Measurements from ENCODE around the gene SLC30A1. TPM values are rescaled to one million over a fixed set of nuclear protein-coding genes. Genes with fewer than 3 reads are reported as not detected.

The SLC30A1 gene
- total and polyA plus RNA-seq, 2 of the 13 experiments (the other 11 are each of a cell fraction or from before 2014, with no cell fraction given), result 5.9 to 24.4 TPM

- TF ChIP-seq SIN3B (IDR thresholded peaks at IDR 0.05; ENCODE audit: low read length) (no peak), MAZ (IDR thresholded peaks at IDR 0.05; ENCODE audit: borderline replicate concordance, low read depth, low read length) (no peak), MAZ (CRISPR knock-in tag; IDR thresholded peaks at IDR 0.05; ENCODE audit: low read depth) (peak; percentile 64), LBX2 (CRISPR knock-in tag; IDR thresholded peaks at IDR 0.05; ENCODE audit: borderline replicate concordance) (no peak), ZBTB7B (CRISPR knock-in tag; IDR thresholded peaks at IDR 0.05) (peak; percentile 80), ATM (IDR thresholded peaks at IDR 0.05; ENCODE audit: borderline replicate concordance) (no peak), ZSCAN21 (CRISPR knock-in tag; IDR thresholded peaks at IDR 0.05; ENCODE audit: borderline replicate concordance) (peak; percentile 81), MLX (CRISPR knock-in tag; IDR thresholded peaks at IDR 0.05) (peak; percentile 100), CBX1 (IDR thresholded peaks at IDR 0.05; ENCODE audit: low read depth) (no peak), RFX1 (IDR thresholded peaks at IDR 0.05) (no peak), ZNF710 (CRISPR knock-in tag; IDR thresholded peaks at IDR 0.05; ENCODE audit: borderline replicate concordance) (peak; percentile 81), MED1 (CRISPR knock-in tag; IDR thresholded peaks at IDR 0.05) (peak; percentile 95), YEATS2 (CRISPR knock-in tag; IDR thresholded peaks at IDR 0.05; ENCODE audit: borderline replicate concordance) (peak; percentile 68; the same call in 1 of the 2 replicates), SKIL (CRISPR knock-in tag; IDR thresholded peaks at IDR 0.05; ENCODE audit: borderline replicate concordance) (peak; percentile 73), PRDM4 (CRISPR knock-in tag; IDR thresholded peaks at IDR 0.05; ENCODE audit: borderline replicate concordance) (no peak), SNAPC5 (CRISPR knock-in tag; IDR thresholded peaks at IDR 0.05; ENCODE audit: borderline replicate concordance) (no peak)
Observed at GRCh38 chr1:211603191-211603701, 24.3 kb upstream of the SLC30A1 start (continued).

Data from HepG2 (cell line).